Endothelial cell of umbilical vein (primary cell): ENCODE data around the gene ITPR2. TPM values are rescaled to one million over a fixed set of nuclear protein-coding genes. Genes with fewer than 3 reads are reported as not detected.

ENCODE experiments used
- BruUV-seq: library from RNA; stranded (reverse); fragments of 400-500 nt; replicated peaks from 2 replicates; lab custom pipeline; 2021; lab: Mats Ljungman, UMichigan
- CTCF ChIA-PET: fragments of 300-600, 350-600 bp; sonication (Branson Sonifier 250); formaldehyde crosslinking; loops from one replicate; lab custom pipeline; 2021; ENCODE audit warnings: antibody characterized with exemption, inconsistent platforms; lab: Charles Lee
- POLR2A ChIA-PET: fragments of 300-600, 350-600 bp; sonication (Branson Sonifier 250); formaldehyde crosslinking; loops from one replicate; lab custom pipeline; 2021; ENCODE audit warnings: antibody characterized with exemption, inconsistent platforms; lab: Charles Lee
- DNase-seq: peaks from one replicate; pipeline ENCODE4 v3.0.0-alpha.2; 2011; ENCODE audit warnings: low read depth, low spot score
- FAIRE-seq: peaks from 2 replicates; lab custom pipeline; 2011; peaks lifted over from hg19 to GRCh38; lab: Jason Lieb, UNC
- H2AFZ ChIP-seq: 2 replicates; pipeline ENCODE4 v1.6.0; 2012; ENCODE audit warnings: low read depth, low read length, control low read depth, inconsistent platforms
- H3K27ac ChIP-seq: 2 replicates; pipeline ENCODE4 v1.5.1; 2011; ENCODE audit warnings: low read depth, mild to moderate bottlenecking, control low read depth, low read length, moderate library complexity; ENCODE audit not compliant: insufficient read depth
- H3K27me3 ChIP-seq, 2 experiments: 2 replicates each; pipeline versions ENCODE4 v1.6.0 to v1.6.1; 2011; ENCODE audit warnings: low read length in 2 of 2, mixed read lengths in 1 of 2; ENCODE audit not compliant: control insufficient read depth in 2 of 2, insufficient read depth in 2 of 2
- H3K36me3 ChIP-seq, 2 experiments: 2 replicates in 1 of 2; 3 replicates in 1 of 2; pipeline ENCODE4 v1.5.1; 2011; ENCODE audit warnings: low read length in 2 of 2, mild to moderate bottlenecking in 1 of 2, moderate library complexity in 1 of 2; ENCODE audit not compliant: control insufficient read depth in 2 of 2, insufficient read depth in 2 of 2; ENCODE audit errors: extremely low read depth in 1 of 2
- H3K4me1 ChIP-seq: 3 replicates; pipeline ENCODE4 v1.5.1; 2011; ENCODE audit warnings: mild to moderate bottlenecking, low read length; ENCODE audit not compliant: control insufficient read depth, insufficient read depth; ENCODE audit errors: extremely low read depth
- H3K4me2 ChIP-seq: 2 replicates; pipeline ENCODE4 v1.6.1; 2011; ENCODE audit warnings: low read length, control low read depth, mixed read lengths; ENCODE audit not compliant: insufficient read depth
- H3K4me3 ChIP-seq, 3 experiments: fragments of 200-600 bp in 1 of 3; sonication (generic), shearing (Covaris generic) in 1 of 3; replicated peaks in 1 of 3; 2 replicates each; pipeline ENCODE4 v1.5.1; 2011 to 2016; ENCODE audit warnings: control low read depth in 3 of 3, low read length in 3 of 3, mild to moderate bottlenecking in 2 of 3, inconsistent platforms in 1 of 3, low read depth in 1 of 3, moderate library complexity in 1 of 3; ENCODE audit not compliant: insufficient read depth in 1 of 3
- H3K79me2 ChIP-seq: 2 replicates; pipeline ENCODE4 v1.6.0; 2012; ENCODE audit warnings: low read length, inconsistent platforms; ENCODE audit not compliant: control insufficient read depth, insufficient read depth
- H3K9ac ChIP-seq: replicated peaks from 2 replicates; pipeline ENCODE3; 2011; ENCODE audit warnings: low read length, control low read depth; ENCODE audit not compliant: insufficient read depth; ENCODE audit errors: extremely low read depth
- H3K9me1 ChIP-seq: replicated peaks from 3 replicates; pipeline ENCODE4 v1.6.0; 2011; ENCODE audit warnings: mild to moderate bottlenecking, low read length; ENCODE audit not compliant: control insufficient read depth, insufficient read depth; ENCODE audit errors: extremely low read depth
- H3K9me3 ChIP-seq: replicated peaks from 2 replicates; pipeline ENCODE4 v1.5.1; 2012; ENCODE audit warnings: low read length, inconsistent platforms; ENCODE audit not compliant: control insufficient read depth, insufficient read depth
- H4K20me1 ChIP-seq: replicated peaks from 2 replicates; pipeline ENCODE3; 2011; ENCODE audit warnings: mild to moderate bottlenecking, low read length; ENCODE audit not compliant: control insufficient read depth, insufficient read depth; ENCODE audit errors: extremely low read depth
- EZH2 ChIP-seq: IDR thresholded peaks from 2 replicates; pipeline ENCODE4 v1.6.1; 2012; ENCODE audit warnings: borderline replicate concordance, low read depth, mild to moderate bottlenecking, moderate library complexity, low read length, inconsistent platforms; ENCODE audit not compliant: severe bottlenecking
- FOS ChIP-seq: IDR thresholded peaks from 2 replicates; pipeline ENCODE4 v1.6.1; 2011; ENCODE audit warnings: mild to moderate bottlenecking, low read length, moderate library complexity, borderline replicate concordance; ENCODE audit not compliant: insufficient read depth
- GATA2 ChIP-seq: IDR thresholded peaks from 2 replicates; pipeline ENCODE4 v1.7.0; 2011; ENCODE audit warnings: low read depth, mild to moderate bottlenecking, moderate library complexity, mixed read lengths, low read length; ENCODE audit not compliant: insufficient read length, insufficient read depth
- JUN ChIP-seq: IDR thresholded peaks from 2 replicates; pipeline ENCODE4 v1.6.1; 2011; ENCODE audit warnings: borderline replicate concordance, low read depth; ENCODE audit not compliant: insufficient read length, insufficient read depth
- MYC ChIP-seq: IDR thresholded peaks from one replicate; pipeline ENCODE4 v1.6.1; 2011; ENCODE audit warnings: mild to moderate bottlenecking, low read depth, low read length
- POLR2A ChIP-seq: IDR thresholded peaks from 2 replicates; pipeline ENCODE4 v1.6.1; 2012; ENCODE audit warnings: low read depth, mild to moderate bottlenecking, control low read depth, low read length
- POLR2AphosphoS5 ChIP-seq: IDR thresholded peaks from 2 replicates; pipeline ENCODE4 v1.6.1; 2012; ENCODE audit warnings: low read depth, mild to moderate bottlenecking, control low read depth, low read length, moderate library complexity; ENCODE audit not compliant: insufficient read depth
- dilution Hi-C: fragments of 300-500 bp; cut with MboI; formaldehyde crosslinking; loops from one replicate; pipeline ENCODE4 v1.15.0; 2019; ENCODE audit warnings: low sequenced_read_pairs; ENCODE audit not compliant: extremely low pct_ligation_motif_present
- intact Hi-C: fragments of 100-400 bp; cut with micrococcal nuclease; formaldehyde crosslinking; loops from one replicate; pipeline ENCODE4 v1.10.0; 2022
- polyA plus RNA-seq, 4 experiments: library from polyadenylated mRNA; depleted of rRNA in 3 of 4; stranded (reverse) in 3 of 4; unstranded in 1 of 4; fragments of >200 nt; gene quantifications; 2 replicates each; pipeline versions ENCODE4 v1.2.1 to v1.2.3, GENCODE V29; 2011 to 2012; ENCODE audit warnings: missing spikeins in 1 of 4
- total RNA-seq: library from RNA; stranded (reverse); gene quantifications from 2 replicates; pipeline ENCODE4 v1.2.3, GENCODE V29; 2021
- TF ChIP-seq, protein P1 (sequence below): IDR thresholded peaks from 2 replicates; pipeline ENCODE4 v1.6.1; 2011; ENCODE audit not compliant: insufficient read depth, insufficient read length

The ITPR2 gene
- total and polyA plus RNA-seq, 2 donors (not counting 3 experiments of a cell fraction or from before 2014, with no cell fraction given): 16.2 to 86.8 TPM

DNA sequence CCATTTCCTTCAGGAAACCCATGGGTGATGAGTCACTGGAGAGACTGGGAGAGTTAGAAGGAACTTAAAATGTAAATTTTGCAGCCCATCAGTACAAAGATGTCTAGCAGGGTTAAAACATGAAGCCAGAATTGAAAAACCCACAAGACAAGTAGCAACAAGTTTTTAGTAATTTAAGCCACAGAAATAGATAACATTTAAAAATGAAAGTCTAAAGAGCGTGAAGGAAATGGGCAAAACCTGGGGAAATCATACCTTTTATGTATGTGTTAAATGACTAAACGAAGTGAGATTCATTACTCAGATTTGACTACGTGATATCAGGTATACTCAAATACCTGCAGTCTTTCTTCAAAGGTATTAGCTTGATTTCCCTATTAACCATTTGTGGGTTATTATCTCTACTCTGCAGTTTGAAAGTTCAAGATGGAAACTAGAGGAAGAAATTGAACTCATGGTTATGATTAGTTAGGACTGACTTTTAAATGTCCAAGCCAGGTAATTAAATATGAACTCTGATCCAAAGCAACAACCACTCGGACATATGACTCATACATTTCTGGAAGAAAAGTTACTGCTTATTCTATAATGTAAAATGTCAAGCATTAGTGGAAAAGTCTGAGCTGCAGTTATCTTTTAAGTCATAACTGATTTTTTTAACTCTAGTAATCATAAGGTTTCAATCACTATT is 84.1 kb downstream of the ITPR2 start:
- Histone ChIP-seq H3K27me3 (no peaks in the 10 kb centered on the region), H4K20me1 (no peaks in the 10 kb centered on the region), H3K4me2 (peak overlapping the region; percentile 91), H3K79me2 (peaks cover 22% of the 10 kb centered on the region), H2AFZ (no peak overlapping the region), H3K9me3 (no peaks in the 10 kb centered on the region), H3K9ac (peak overlapping the region; percentile 34), H3K4me3 (peak overlapping the region in 1 of 3 experiments; percentile 42), H3K27ac (peak overlapping the region; percentile 77), H3K9me1 (no peaks in the 10 kb centered on the region), H3K4me1 (peaks cover 57% of the 10 kb centered on the region), H3K36me3 (no peaks in the 10 kb centered on the region)
- DNase-seq (peak; percentile 81), FAIRE-seq (peak; percentile 67)
- intact Hi-C loops: loop anchor here (2.0 kb wide), 2 partner anchors 38 to 84 kb away; partner anchors contain the start of gene ITPR2
- CTCF ChIA-PET: interaction anchor here (0.9 to 2.2 kb wide), 6 partner anchors 10 to 136 kb away, joined by 3 to 8 read pairs (median 4); no protein-coding TSS in a partner anchor
- TSS peak; percentile 68 for BruUV-seq
- TF ChIP-seq FOS (peak; percentile 71), JUN (peak; percentile 78), POLR2AphosphoS5 (no peak)
- dilution Hi-C loops: no loop called here
- POLR2A ChIA-PET: no interaction called here

DNA sequence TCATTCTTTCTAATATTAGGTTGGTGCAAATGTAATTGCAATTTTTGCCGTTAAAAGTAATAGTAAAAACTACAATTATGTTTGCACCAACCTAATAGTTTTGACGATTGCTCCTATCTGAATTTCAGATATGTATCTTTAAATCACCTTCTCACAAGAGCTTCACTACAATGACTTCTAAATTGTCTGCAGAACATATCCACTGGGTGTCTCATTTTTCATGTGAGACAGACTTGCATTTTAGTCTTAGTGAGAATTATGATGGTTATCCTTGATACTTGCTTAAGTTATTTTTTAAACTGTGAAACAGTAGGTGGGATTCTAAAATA is 84.6 kb downstream of the ITPR2 start:
- H3K79me2 ChIP-seq: peaks cover 24% of the 10 kb centered on the region
- DNase-seq (no peak), FAIRE-seq (no peak)
- peaks cover 57% of the 10 kb centered on the region for H3K4me1 ChIP-seq
- intact Hi-C loops: loop anchor here (2.0 kb wide), 2 partner anchors 38 to 84 kb away; partner anchors contain the start of gene ITPR2
- BruUV-seq: no TSS peak
- peak overlapping the region in 1 of 3 experiments; percentile 42 for H3K4me3 ChIP-seq
- peak overlapping the region; percentile 77 for H3K27ac ChIP-seq
- H3K9me3 ChIP-seq: no peaks in the 10 kb centered on the region
- H3K9ac ChIP-seq: peak overlapping the region; percentile 34
- ChIA-PET CTCF (interaction anchor here (1.0 to 3.2 kb wide), 6 partner anchors 11 to 97 kb away, joined by 3 to 15 read pairs (median 6); partner anchors contain the start of gene ITPR2), POLR2A (interaction anchor here (1.4 kb wide), 1 partner anchor 84 kb away, joined by 4 read pairs; the partner anchor contains the start of gene ITPR2)
- no peaks in the 10 kb centered on the region for H3K27me3 ChIP-seq
- H3K36me3 ChIP-seq: no peaks in the 10 kb centered on the region
- H3K9me1 ChIP-seq: no peaks in the 10 kb centered on the region
- peak overlapping the region; percentile 91 for H3K4me2 ChIP-seq
- TF ChIP-seq FOS (no peak), EZH2 (no peak), JUN (no peak), GATA2 (no peak), MYC (no peak), POLR2A (no peak)
- TF ChIP-seq, protein P1, sequence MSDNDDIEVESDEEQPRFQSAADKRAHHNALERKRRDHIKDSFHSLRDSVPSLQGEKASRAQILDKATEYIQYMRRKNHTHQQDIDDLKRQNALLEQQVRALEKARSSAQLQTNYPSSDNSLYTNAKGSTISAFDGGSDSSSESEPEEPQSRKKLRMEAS: no peak
- H2AFZ ChIP-seq: no peak overlapping the region
- dilution Hi-C loops: no loop called here
- no peaks in the 10 kb centered on the region for H4K20me1 ChIP-seq
